NCI-H524 treated with DMSO at 0.1 percent for 48 hours (cell line): ENCODE data around the gene GID8.

Source experiments
- DNase-seq: peaks from one replicate; lab custom pipeline; 2025; lab: John Stamatoyannopoulos, UW

GID8 gene

DNA sequence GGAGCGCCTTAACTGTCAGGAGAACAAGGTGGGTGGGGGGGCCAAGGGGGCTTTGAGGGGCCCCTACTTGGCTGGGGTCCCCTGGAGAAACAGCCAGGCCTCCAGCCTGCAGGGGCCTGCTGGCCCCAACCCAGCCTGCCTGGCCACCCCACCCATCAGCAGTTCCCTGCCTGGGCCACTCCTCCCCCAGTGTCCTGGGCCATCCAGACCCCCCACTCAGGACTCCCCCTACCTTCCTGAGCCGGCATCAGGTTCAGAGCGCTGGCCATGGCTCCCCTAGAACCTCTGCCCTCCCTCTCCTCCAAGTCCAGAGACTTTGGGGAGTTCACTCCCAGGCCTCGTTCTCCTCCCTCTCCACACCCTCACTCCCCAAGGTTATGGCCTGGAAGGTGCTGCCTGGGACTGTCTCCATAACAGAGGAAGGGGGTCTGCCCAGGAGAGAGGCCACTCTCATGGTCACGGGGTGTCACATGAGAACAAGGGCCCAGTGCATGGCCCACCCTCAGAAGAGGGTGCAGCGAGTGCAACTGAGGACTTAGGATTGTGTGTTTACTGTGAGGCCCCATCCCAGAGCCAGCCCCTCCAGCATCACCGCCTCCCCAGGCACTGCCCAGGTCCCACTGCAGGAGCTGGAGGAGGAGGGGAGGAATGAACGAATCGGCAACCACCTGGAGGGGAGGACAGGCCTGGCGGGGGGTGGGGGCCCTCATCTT, 20.6 kb downstream of the GID8 start:
- no peak for DNase-seq

GRCh38 chr20:62959101-62959971, 21.4 kb downstream of the GID8 start:
- no peak for DNase-seq

DNA sequence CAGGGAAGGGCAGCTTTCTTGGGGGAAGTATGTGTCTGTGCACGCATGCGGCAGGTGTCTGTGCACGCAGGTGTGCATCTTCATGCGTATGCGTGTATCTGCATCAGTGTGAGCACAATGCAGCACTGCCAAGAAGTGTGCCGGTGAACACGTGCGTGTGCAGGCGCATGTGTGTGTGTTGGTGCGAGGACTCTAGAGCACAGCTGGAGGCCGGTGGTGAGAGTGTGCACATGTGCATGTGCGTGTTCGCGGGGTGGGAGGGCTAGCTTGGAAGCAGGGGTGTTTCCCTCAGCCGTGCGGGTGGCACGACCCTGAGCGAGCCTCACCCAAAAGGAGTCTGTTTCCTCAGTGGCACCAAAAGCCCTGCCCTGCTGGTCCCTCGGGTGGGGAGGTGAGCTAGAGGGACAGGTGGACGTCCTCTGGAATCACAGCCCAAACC, 22.1 kb downstream of the GID8 start:
- no peak for DNase-seq

DNA sequence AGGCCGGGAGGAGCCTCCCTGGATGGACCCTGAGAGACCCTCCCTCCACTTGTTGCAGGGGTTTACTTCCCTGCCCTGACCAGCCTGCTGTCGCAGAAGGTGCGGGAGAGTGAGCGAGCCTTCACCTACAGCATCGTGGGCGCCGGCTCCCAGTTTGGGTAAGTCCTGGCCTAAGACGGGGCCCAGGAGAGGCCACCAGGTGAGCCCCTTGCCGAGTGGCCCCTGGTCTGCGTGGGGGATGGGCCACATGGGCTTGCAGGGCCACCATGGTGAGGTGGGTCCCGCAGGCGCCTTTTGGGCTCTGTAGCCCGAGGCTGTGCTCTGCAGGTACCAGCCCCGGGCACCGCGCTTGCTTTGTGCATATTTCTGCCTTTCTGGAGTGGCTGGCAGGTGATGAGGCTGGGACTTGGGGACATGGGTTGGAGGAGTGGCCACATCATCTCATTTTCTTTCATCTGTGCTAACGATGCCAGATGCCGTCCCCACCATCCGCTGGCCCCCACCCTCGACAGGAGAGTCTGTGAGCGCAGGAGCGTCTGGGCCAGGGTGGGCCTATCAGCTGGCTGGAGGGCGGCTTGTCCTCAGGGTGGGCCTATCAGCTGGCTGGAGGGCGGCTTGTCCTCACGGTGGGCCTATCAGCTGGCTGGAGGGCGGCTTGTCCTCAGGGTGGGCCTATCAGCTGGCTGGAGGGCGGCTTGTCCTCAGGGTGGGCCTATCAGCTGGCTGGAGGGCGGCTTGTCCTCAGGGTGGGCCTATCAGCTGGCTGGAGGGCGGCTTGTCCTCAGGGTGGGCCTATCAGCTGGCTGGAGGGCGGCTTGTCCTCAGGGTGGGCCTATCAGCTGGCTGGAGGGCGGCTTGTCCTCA, 22.7 kb downstream of the GID8 start:
- DNase-seq: peak; percentile 72

- DNase-seq: peak; percentile 16
Observed at GRCh38 chr20:62961310-62961783, 23.4 kb downstream of the GID8 start.

DNA sequence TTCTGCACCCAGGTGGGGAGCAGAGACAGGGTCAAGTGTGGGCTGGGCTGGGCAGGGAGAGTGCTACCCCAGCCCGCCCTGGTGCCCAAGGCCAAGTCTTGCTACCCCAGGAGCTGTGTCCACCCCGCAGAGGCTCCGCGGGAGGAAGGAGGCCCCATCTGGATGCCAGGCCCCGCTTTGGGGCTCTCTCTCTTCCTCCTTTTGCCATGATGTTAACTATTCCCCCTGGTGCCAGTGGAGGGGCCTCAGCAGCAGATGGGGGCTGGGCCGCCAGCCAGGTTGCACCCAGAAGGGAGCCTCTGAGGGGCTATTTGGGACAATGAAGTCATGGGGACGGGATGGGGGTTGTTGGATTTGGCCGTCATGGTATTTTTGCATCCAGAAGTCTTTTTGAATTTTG, 23.9 kb downstream of the GID8 start:
- DNase-seq: no peak

DNA sequence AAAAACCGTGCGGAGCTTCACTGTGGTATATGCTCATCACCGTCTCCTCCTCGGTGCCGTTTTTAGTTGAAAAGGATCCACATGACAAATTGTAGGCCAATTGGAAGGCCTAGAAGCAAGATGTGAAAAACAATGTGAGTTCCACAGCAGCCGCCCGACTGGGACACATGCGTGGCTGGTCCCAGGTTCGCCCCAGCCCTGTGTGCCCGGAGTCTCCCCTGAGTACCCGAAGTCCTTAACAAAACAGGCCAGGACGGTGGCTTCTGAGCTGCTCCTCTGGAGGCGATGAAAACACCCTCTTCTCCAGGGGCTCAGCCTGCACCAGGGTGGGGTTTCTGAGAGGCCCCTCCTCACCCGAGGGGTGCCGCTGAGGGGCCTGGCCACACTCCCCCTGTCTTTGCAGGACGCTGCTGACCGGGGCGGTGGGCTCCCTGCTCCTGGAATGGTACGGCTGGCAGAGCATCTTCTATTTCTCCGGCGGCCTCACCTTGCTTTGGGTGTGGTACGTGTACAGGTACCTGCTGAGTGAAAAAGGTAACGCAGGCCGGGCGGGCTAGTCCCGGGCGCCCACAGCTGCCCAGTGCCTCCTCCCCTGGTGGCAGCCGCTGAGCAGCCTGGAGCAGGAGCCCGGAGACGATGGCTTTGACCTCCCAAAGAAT, 24.4 kb downstream of the GID8 start:
- DNase-seq: no peak

DNA sequence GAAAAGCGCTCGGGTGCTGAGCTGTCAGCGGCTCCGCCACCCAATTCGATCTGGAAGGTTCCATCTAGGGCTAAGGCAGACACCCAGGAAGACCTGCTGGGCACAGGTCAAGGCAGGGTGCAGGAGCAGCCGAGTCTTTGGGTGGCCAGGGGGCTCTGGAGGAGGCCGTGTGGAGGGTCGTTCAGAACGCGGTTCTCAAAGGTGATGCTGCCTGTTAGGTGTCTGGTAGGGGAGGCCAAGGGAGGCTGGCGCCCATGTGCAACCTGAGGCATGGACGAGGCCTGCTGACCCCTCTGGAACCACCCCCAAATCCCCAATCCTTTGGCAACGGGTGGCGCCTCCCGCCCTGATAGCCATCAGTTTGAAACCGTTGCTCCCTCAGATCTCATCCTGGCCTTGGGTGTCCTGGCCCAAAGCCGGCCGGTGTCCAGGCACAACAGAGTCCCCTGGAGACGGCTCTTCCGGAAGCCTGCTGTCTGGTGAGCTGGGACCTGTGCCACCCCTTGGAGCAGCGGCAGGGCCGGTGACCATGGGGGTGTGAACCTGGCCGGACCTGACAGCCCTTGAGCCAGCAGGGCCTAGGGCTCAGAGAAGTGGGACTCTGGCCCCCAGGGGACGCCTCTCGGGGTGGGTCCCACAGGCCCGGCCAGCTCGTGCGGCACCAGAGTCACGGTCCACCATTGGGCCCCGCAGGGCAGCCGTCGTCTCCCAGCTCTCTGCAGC, 25.1 kb downstream of the GID8 start:
- DNase-seq: no peak

GRCh38 chr20:62963614-62964397, 25.9 kb downstream of the GID8 start:
- DNase-seq: no peak

DNA sequence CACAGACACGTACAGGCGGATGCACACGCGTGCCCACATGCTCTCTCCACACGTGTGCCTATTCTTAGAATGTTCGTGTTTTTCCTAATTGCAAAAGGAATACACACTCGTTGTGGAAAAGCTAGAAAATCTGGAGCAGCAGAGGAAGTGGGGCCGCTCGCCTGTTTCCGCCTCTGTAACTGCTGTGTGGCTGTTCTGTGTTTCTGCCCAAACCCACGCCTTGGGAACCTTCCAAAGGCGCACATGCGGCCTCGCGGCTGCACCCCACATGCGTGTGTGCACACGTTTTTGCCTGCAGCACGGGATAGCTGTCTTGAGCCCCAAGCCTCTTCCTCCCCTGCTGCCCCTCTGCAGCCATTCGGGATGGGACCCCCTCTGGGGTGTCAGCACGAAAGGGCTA, 26.8 kb downstream of the GID8 start:
- DNase-seq: no peak

DNA sequence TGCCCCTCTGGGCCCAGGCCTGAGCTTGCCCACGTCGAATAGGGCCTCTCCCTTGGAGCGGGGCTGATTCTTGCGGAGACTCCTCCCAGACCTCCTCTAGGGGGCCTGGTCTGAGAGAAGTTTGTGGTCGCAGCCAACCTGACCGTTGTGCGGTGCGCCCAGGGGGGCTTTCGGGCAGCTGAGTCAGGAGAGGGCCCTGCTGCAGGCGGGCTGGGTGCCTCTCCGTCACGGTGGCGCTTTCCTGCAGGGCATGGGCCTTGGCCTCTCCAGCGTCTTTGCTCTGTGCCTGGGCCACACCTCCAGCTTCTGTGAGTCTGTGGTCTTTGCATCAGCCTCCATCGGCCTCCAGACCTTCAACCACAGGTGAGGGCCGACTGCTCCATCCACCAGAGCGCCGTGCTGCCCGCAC, 27.4 kb downstream of the GID8 start:
- no peak for DNase-seq

DNA sequence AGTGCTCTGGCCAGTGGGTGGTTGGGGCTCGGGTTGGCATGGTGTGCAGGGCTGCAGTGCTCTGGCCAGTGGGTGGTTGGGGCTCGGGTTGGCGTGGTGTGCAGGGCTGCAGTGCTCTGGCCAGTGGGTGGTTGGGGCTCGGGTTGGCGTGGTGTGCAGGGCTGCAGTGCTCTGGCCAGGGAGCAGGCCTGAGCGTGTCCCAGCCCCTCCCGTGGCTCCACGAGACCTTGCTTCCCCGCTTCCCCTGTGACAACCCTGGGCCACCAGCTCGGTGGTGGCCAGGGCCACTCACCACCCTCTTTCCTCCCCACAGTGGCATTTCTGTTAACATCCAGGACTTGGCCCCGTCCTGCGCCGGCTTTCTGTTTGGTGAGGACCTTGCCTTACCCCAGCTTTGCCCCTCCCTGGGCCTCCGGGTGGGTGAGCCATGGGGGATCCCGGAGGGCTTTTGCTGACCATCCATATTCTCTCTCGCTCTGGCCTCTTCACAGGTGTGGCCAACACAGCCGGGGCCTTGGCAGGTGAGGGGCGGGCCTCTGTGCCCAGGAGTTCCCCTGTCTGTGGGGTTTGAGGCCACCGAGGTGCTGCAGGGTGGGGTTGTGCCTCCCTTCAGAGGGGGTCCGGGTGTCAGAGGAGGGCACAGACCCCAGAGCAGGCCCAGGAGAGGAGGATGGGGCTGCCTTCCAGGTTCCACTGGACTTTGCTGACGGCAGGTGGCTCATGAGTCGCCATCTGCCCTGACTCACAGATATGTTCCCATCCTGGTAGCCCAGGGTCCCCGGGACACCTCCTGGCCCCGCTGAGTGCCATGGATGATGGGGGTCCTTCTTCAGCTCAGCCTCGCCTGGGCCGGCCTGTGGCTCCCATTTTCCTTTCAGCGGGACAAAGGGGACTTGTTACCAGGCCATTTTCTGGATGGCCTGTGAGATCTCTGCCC, 28.5 kb downstream of the GID8 start:
- no peak for DNase-seq

DNA sequence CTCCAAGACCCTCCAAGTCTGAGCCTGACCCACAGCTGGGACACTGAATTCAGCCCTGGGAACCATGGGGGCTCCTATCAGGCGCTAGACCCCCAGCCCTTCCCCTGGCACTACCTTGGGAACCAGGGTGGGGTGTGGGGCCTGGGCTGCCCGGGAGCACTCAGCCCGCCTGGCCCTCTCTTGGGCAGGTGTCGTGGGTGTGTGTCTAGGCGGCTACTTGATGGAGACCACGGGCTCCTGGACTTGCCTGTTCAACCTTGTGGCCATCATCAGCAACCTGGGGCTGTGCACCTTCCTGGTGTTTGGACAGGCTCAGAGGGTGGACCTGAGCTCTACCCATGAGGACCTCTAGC, 29.2 kb downstream of the GID8 start:
- no peak for DNase-seq

- DNase-seq: no peak
Observed at GRCh38 chr20:62967628-62968351, 29.8 kb downstream of the GID8 start.

GRCh38 chr20:62968378-62969178, 30.6 kb downstream of the GID8 start:
- no peak for DNase-seq

DNA sequence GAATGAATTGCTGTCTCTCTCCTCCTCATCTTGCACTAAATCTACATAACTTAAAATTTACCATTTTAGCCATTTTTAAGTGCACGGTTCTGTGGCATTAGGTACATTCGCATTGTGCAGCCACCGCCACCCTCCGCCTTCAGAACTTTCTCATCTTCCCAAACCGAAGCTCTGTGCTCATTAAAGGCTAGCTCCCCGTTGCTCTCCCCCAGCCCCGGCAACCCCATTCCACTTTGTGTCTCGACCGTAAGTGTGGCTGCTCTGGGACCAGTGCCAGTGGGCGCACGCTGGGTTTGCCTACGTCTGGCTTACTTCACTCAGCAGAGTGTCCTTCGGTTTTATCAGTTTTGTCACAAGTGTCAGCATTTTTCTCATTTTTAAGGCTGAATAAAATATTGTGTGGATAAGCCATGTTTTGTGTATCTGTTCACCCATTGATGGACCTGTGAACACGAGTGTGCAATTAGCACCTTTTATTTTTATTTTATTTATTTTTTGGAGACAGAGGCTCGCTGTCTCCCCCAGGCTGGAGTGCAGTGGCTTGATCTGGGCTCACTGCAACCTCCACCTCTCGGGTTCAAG, 31.3 kb downstream of the GID8 start:
- no peak for DNase-seq

GRCh38 chr20:62969939-62970306, 32.0 kb downstream of the GID8 start:
- DNase-seq: no peak
